ENCODE results near the gene FATE1.
A peak's percentile ranks its signal among the peaks of the same experiment; 100 is the strongest.
"Not testable (repeated sequence)": the region's sequence is repeated elsewhere in the genome, so short reads cannot be mapped to it uniquely, and the experiment has no call there.

FATE1 gene, protein sequence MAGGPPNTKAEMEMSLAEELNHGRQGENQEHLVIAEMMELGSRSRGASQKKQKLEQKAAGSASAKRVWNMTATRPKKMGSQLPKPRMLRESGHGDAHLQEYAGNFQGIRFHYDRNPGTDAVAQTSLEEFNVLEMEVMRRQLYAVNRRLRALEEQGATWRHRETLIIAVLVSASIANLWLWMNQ

GRCh38 chrX:151715752-151716151, at the start of gene FATE1:
FATE1 (plus strand) TSS chrX:151716035; CDS start chrX:151716120, 85 bp downstream.
- no peak for DNase-seq (ENCODE audit: low read depth in 3 of 3)

GRCh38 chrX:151675121-151675746, 40.6 kb upstream of the FATE1 start:
- DNase-seq (ENCODE audit: low read depth in 3 of 3): no peak

GRCh38 chrX:151676196-151676595, 39.6 kb upstream of the FATE1 start:
- no peak for DNase-seq (ENCODE audit: low read depth in 3 of 3)

DNA sequence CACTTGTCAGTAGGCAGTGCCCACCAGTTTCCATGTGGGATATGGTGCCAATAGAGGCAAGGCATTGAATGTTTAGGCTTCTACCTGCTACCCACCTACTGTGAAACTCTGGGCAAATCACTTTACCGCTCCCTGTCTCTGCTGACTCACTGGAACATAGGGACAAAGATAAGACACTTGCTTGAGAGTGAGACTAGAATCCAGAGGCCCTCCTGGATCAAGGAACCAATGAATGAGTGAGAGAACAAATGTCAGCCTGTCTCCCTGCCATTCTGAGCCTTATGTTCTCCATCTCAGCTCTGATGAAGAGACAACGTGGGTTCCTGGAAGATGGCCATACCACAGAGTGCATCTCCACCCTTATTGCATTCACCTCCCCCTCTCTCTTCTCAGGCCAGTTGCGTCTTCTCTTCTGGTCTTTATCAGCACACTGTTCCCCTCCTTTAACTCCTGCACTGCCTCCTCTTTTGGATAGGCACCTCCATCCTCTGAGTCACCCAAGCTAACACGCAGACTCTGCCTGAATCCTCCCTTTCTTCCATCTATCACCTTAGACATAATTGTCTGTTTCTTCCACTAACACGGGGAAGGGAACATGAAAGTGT, 35.9 kb upstream of the FATE1 start:
- DNase-seq (ENCODE audit: low read depth in 3 of 3): no peak

- peak; percentile 25 to 53 (median 28) for DNase-seq (ENCODE audit: low read depth in 3 of 3)
Observed at GRCh38 chrX:151680805-151681204, 35.0 kb upstream of the FATE1 start.

DNA sequence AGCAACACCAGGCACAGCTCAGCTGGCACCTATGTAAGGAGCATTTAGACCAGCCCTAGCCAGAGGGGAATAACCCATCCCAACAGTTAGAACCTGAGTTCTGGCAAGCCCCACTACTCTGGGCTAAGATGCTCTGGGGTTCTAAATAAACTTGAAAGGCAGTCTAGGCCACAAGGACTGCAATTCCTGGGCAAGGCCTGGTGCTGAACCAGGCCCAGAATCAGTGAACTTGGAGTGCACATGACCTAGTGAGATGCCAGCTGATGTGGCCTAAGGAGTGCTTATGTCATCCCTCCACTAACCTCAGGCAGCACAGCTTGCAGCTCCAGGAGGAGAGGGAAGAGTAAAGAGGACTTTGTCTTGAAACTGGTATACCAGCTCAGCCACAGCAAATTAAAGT, 28.2 kb upstream of the FATE1 start:
- DNase-seq (ENCODE audit: low read depth in 3 of 3): no peak

- DNase-seq (ENCODE audit: low read depth in 3 of 3): no peak
Observed at GRCh38 chrX:151688695-151689094, 27.1 kb upstream of the FATE1 start.

DNA sequence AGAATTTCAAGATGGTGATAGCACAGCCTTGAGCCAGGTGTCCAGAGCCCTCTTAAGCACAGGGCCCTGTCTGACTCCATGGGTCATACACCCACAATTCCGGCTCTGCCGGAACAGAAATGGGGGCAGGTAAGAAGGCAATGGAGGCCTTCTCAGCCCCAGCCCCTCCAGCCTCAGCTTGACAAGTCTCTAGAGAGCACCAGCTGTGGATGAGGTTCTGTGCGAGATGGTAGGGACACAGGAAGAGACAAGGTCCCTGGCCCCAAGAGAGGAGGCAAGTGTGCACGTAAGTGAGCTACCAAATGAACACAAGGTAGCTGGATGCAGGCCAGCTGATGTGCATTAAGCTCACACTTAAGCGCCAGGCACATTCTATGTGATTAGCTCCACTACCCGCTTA, 23.0 kb upstream of the FATE1 start:
- no peak for DNase-seq (ENCODE audit: low read depth in 3 of 3)

DNA sequence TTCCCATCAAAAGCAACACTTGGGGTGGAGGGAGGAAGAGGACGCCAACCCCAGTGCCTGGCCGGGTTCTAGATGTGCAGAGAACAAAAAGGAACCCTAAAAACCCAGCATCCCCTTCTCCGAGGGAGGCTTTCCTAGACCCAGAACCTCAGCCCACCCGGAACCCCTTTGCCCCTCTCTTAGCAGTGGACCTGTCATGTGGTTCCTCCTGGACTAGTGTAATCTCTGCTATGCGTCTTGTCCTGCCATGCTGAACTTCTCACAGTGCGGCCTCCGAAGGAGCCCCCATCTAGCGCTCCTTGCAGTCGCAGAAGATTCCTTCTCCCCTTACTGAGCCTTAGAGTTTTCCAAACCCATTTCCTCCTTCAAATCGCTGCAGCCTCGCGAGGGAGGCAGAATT, 21.7 kb upstream of the FATE1 start:
- no peak for DNase-seq (ENCODE audit: low read depth in 3 of 3)

DNA sequence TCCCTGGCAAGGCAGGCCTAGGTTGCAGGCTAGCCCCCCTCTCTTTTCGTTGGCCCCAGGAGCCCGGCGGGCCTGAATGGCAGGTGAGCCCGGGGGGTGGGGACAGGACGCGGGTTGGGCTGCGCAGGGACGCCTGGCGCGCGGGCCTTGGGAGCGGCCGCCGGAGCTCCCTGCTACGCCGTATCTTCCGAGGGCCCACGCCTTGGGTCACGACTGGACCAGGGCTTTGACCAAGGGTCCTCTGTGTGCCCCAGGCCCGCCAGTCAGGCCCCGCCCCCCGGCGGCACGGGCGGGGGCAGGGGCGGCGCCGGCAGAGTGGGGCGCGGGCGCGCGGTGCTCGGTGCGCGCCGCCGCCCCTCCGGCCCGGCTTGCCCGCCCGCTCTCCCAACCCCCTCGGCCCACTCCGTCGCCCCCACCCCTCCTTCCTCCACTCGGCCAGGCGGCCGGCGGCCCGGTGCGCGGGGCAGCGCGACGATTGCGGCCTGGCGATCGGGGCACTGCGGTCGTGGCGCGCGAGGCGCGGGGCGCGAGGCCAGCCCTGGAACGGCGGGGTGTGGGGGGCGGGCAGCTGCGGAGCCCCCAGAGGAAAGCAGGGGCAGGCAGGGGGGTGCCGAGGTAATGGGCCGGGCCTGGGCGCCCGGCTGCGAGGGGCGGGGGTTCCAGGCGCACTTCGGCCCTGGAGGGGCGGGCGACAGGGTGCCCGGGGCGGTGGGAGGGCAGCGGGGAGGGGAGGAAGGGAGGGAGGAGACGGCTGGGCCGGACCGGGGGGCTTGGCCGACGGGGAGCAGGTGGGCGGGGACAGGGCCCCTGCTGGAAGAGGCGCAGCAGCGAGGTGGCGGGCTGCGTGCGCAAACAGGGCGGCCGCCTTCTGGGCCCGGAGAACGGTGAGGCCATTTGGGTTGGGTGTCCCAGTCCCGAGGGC, 20.9 kb upstream of the FATE1 start, which contains the start of gene PRRG3:
Gene PRRG3, plus strand, starts transcription at position 798 of the 922 bp plus-strand sequence. CDS start 3,357 bp downstream, outside the sequence.
- DNase-seq (ENCODE audit: low read depth in 3 of 3): no peak

DNA sequence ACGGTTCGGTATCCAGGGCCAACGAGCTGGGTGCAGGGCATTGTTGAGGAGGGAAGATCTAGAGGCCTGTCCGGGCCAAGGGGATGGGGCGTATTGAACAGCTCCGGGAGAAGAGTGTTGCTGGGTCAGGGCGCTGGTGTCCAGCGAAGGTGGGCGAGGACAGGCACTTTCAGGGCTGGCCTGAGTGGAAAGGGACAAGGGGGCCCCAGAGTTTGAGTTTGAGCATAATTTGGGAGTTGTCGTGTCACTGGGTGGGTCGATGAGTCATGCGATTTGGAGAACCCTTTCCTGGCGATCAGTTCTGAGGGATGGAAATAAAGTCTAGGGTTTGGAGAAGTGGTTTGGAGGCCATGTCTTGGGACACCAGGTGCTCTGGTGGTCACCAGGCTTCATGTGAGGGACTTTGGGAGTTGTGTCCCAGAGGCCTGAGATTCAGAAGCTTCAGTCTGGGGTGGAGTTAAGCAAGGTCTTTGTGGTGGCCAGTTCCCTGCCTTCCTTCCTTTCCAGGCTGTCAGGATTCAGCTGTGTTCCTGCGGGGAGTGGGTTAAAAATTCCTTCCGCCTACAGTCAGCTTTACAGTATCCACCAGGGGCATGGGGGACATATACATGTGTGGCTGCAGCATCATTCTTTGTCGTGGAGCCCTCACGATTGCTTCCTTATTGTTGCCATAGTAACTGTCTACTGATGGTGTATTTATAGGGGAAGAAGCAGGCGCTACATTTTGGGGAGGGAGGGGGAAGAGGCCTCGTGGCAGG, 20.1 kb upstream of the FATE1 start:
- DNase-seq (ENCODE audit: low read depth in 3 of 3): no peak

- not testable (repeated sequence) for DNase-seq (ENCODE audit: low read depth in 3 of 3)
Observed at GRCh38 chrX:151697082-151697481, 18.8 kb upstream of the FATE1 start.

GRCh38 chrX:151697522-151697921, 18.3 kb upstream of the FATE1 start:
- DNase-seq (ENCODE audit: low read depth in 3 of 3): no peak

DNA sequence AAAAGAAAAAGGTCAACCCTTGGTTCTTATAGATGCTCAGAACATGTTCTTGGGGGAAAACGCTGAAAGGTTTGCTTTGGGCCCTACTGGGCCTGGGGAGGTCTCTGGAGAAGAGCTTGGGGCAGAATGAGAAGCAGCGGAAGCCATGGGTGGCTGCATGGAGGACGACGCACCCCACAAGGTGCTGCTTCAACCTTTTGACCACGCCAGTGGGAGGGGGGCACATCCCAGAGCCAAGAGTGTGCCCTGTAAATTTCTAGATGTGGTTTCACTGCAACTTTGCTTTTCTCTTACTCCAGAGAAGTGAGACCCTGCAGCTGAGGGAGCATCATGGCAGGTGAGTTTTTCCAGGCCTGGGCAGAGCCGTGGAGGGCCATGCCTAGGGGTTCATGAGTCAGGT, 17.4 kb upstream of the FATE1 start:
- DNase-seq (ENCODE audit: low read depth in 3 of 3): no peak

GRCh38 chrX:151699746-151700145, 16.1 kb upstream of the FATE1 start:
- no peak for DNase-seq (ENCODE audit: low read depth in 3 of 3)

GRCh38 chrX:151700581-151700980, 15.3 kb upstream of the FATE1 start:
- no peak for DNase-seq (ENCODE audit: low read depth in 3 of 3)

- DNase-seq (ENCODE audit: low read depth in 3 of 3): no peak
Observed at GRCh38 chrX:151701071-151701470, 14.8 kb upstream of the FATE1 start.

- no peak for DNase-seq (ENCODE audit: low read depth in 3 of 3)
Observed at GRCh38 chrX:151701531-151701930, 14.3 kb upstream of the FATE1 start.

DNA sequence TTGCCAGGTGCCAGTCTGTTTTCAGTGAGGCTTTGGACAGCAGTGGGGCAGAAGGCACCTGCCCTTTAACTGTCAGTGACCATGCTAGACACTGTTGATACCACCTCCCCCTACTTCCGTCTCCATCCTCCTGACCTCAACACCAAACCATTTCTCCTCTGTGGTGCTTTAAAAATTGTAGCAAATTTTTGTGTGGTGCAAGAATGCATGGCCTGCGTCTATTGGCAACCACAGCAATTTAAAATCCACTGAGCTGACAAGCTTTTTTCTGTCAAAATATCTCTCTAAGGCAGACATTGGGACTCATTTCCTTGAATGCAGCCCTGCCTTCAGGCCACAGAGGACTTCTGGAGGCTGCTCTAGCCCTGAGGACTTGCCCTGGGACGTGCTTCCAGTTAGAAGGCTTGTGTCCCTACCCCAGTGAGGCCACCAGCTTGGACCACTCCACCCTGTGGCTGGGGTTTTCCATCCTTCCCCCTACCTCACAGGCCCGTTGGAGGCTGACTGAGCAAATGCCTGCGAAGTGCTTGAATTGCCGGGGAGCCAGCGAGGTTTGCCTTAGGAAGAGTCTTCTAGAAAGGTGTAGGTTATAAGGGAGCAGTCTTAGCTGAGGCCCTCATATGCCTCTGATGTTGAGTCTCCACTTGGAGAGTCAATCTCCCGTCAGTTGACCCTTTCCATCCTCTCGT, 13.7 kb upstream of the FATE1 start:
- no peak for DNase-seq (ENCODE audit: low read depth in 3 of 3)

GRCh38 chrX:151702741-151703340, 13.0 kb upstream of the FATE1 start:
- no peak for DNase-seq (ENCODE audit: low read depth in 3 of 3)
